ENCODE data around the gene TUBB2A. TPM values are rescaled to one million over a fixed set of nuclear protein-coding genes. Genes with fewer than 3 reads are reported as not detected.
"Not testable (repeated sequence)": the region's sequence is repeated elsewhere in the genome, so short reads cannot be mapped to it uniquely, and the experiment has no call there.

The TUBB2A gene
- total and polyA plus RNA-seq, 10 donors: 4.3 to 13.7 (median 7.1) TPM

DNA sequence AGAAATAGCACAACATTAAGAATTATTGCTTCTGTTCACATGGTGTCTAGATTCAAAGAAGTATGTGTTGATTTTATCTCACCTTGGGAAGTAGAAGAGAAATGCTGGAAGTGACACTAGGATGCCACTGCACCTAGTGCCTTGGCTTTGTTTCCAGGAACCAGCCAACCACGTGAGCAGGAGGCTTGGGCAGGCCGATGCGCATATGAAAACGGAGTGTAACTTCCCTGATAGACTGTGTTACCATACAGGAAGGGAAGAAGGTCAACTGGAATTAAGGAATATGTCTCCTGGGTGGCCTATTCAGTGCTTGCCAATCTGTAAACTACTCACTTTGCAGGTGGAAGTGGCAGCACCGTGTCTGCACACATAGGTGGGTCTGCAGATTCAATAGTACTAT, 42.0 kb upstream of the TUBB2A start:
- intact Hi-C loops (cut with DNase I; ENCODE audit: low total_unique reads): no loop called here
- no peak for DNase-seq
- Histone ChIP-seq H3K27ac (no peak overlapping the region), H3K27me3 (replicated peaks in 1 of 7) (no peaks in the 10 kb centered on the region), H3K9me3 (peaks cover 0 to 12% (median 0%) of the 10 kb centered on the region in 8 donors), H3K36me3 (no peaks in the 10 kb centered on the region), H3K4me3 (no peak overlapping the region), H3K4me1 (no peaks in the 10 kb centered on the region)
- WGBS, 5 donors: 79 to 86% (median 84%) methylated on average over 5 of the region's 5 CpGs
- TF ChIP-seq POLR2AphosphoS5 (IDR thresholded peaks at IDR 0.05): no peak
- no peak for TF ChIP-seq POLR2A (IDR thresholded peaks at IDR 0.05)
- TF ChIP-seq, protein P1, sequence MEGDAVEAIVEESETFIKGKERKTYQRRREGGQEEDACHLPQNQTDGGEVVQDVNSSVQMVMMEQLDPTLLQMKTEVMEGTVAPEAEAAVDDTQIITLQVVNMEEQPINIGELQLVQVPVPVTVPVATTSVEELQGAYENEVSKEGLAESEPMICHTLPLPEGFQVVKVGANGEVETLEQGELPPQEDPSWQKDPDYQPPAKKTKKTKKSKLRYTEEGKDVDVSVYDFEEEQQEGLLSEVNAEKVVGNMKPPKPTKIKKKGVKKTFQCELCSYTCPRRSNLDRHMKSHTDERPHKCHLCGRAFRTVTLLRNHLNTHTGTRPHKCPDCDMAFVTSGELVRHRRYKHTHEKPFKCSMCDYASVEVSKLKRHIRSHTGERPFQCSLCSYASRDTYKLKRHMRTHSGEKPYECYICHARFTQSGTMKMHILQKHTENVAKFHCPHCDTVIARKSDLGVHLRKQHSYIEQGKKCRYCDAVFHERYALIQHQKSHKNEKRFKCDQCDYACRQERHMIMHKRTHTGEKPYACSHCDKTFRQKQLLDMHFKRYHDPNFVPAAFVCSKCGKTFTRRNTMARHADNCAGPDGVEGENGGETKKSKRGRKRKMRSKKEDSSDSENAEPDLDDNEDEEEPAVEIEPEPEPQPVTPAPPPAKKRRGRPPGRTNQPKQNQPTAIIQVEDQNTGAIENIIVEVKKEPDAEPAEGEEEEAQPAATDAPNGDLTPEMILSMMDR (IDR thresholded peaks at IDR 0.05 in 8 of 11, conservative IDR thresholded peaks at IDR 0.05 in 3 of 11): no peak

DNA sequence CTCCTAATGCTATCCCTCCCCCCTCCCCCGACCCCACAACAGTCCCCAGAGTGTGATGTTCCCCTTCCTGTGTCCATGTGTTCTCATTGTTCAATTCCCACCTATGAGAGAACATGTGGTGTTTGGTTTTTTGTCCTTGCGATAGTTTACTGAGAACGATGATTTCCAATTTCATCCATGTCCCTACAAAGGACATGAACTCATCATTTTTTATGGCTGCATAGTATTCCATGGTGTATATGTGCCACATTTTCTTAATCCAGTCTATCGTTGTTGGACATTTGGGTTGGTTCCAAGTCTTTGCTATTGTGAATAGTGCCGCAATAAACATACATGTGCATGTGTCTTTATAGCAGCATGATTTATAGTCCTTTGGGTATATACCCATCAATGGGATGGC, 40.4 kb upstream of the TUBB2A start:
- not testable (repeated sequence) for DNase-seq
- WGBS, 5 donors: 71 to 94% (median 85%) methylated on average over 3 to 4 of the region's 5 CpGs

DNA sequence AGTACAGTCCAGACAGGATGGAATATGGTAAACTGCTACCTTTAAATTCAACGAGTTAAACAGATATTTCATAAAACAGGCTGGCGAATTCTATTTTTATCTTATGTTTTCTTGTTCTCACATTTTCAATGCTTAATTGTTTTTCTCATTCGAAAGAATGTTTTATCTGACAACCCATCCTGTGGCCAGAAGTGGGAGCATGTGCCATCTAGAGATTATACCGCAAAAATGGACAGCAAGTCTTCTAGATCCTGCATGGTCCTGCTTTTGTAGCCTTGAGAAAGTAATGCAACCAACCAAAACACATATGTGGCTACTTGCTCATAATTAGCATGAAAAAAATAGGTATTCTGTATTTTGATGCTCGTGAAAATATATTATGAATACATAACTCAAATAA, 39.4 kb upstream of the TUBB2A start:
- DNase-seq: no peak
- Histone ChIP-seq H3K36me3 (no peaks in the 10 kb centered on the region), H3K27ac (no peak overlapping the region), H3K9me3 (peaks cover 0 to 8% (median 0%) of the 10 kb centered on the region in 8 donors), H3K4me1 (no peaks in the 10 kb centered on the region), H3K4me3 (no peak overlapping the region), H3K27me3 (replicated peaks in 1 of 7) (no peaks in the 10 kb centered on the region)
- WGBS, 5 donors: 80 to 90% (median 81%) methylated on average over 5 of the region's 5 CpGs
- intact Hi-C loops (cut with DNase I; ENCODE audit: low total_unique reads): no loop called here
- no peak for TF ChIP-seq POLR2AphosphoS5 (IDR thresholded peaks at IDR 0.05)
- TF ChIP-seq, protein P1 (IDR thresholded peaks at IDR 0.05 in 8 of 11, conservative IDR thresholded peaks at IDR 0.05 in 3 of 11): no peak
- TF ChIP-seq POLR2A (IDR thresholded peaks at IDR 0.05): no peak

More for the DNA sequence above, 40.4 kb upstream of the TUBB2A start:
- H3K27ac ChIP-seq; H3K4me1 ChIP-seq; intact Hi-C loops (cut with DNase I; ENCODE audit: low total_unique reads); H3K36me3 ChIP-seq; H3K9me3 ChIP-seq; H3K27me3 ChIP-seq (replicated peaks in 1 of 7); H3K4me3 ChIP-seq: not testable (repeated sequence)

DNA sequence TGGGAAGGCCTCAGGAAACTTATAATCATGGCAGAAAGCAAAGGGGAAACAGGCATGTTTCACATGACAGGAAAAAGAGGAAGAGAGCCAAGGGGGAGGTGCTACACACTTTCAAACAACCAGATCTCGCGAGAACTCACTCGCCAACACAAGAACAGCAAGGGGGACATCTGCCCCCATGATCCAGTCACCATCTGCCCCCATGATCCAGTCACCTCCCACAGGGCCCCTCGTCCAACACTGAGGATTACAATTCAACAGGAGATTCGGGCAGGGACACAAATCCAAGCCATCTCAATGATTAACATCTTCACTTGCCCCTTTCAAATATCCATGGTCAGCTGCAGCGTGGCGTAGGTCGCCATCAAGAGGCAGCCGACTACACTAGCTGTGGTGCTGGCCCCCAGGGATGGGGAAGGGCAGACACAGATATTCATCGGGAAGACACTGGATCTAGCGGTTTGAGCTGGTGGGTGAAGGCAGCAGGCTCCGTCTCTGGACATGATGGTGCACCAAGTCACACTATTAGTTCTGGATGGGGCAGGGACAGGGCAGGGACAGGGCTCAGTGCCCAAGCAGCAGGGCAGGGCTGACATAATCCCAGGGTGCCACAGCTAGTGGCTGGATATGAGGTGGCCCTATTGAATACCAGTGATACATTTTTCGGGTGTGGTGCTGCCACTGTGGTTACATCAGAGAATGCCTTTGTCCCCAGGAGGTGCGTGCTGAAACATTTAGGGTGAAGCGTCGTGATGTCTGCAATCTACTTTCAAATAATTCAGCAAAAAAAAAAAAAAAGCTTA, 38.6 kb upstream of the TUBB2A start:
- WGBS, 5 donors: 80 to 88% (median 85%) methylated on average over 16 of the region's 16 CpGs
- Histone ChIP-seq H3K27ac (no peak overlapping the region), H3K4me3 (no peak overlapping the region), H3K36me3 (no peaks in the 10 kb centered on the region), H3K9me3 (peaks cover 0 to 8% (median 0%) of the 10 kb centered on the region in 8 donors), H3K4me1 (no peaks in the 10 kb centered on the region), H3K27me3 (replicated peaks in 1 of 7) (no peaks in the 10 kb centered on the region)
- TF ChIP-seq POLR2AphosphoS5 (IDR thresholded peaks at IDR 0.05) (no peak), POLR2A (IDR thresholded peaks at IDR 0.05) (no peak)
- TF ChIP-seq, protein P1 (IDR thresholded peaks at IDR 0.05 in 8 of 11, conservative IDR thresholded peaks at IDR 0.05 in 3 of 11): no peak
- intact Hi-C loops (cut with DNase I; ENCODE audit: low total_unique reads): no loop called here
- no peak for DNase-seq
